A549 (cell line): ENCODE measurements around the gene PAK1IP1.

Experiments
- ATOH8 ChIP-seq: fragments of 250-450 bp; sonication (Bioruptor Pico); IDR thresholded peaks from 2 replicates; pipeline ENCODE4 v1.5.0; 2020; ENCODE audit warnings: low read depth, mild to moderate bottlenecking, moderate library complexity
- CBX8 ChIP-seq: fragments of 200-600 bp; sonication (generic); IDR thresholded peaks from 2 replicates; pipeline ENCODE4 v1.6.1; 2016
- CEBPB ChIP-seq, 2 experiments: fragments of >200 bp in 1 of 2; sonication (Bioruptor Twin) in 1 of 2; formaldehyde crosslinking in 1 of 2; IDR thresholded peaks; 2 replicates each; pipeline ENCODE4 v1.6.1; 2012 to 2016
- CTCF ChIP-seq: fragments of >200 bp; sonication (Bioruptor Twin); formaldehyde crosslinking; IDR thresholded peaks from 3 replicates; pipeline ENCODE4 v1.5.1; 2016
- E2F6 ChIP-seq: IDR thresholded peaks from 2 replicates; pipeline ENCODE4 v1.6.1; 2012; ENCODE audit warnings: low read depth, borderline replicate concordance
- ELK1 ChIP-seq: fragments of 150-350 bp; IDR thresholded peaks from 2 replicates; pipeline ENCODE4 v1.6.1; 2014; ENCODE audit warnings: low read depth, mild to moderate bottlenecking, low read length
- ESRRA ChIP-seq: fragments of 150-350 bp; IDR thresholded peaks from 2 replicates; pipeline ENCODE4 v1.6.1; 2014; ENCODE audit warnings: mild to moderate bottlenecking, low read length, borderline replicate concordance
- HES2 ChIP-seq: fragments of >200 bp; sonication (Bioruptor Twin); formaldehyde crosslinking; IDR thresholded peaks from 2 replicates; pipeline ENCODE4 v1.6.1; 2016
- MAX ChIP-seq: IDR thresholded peaks from 2 replicates; pipeline ENCODE4 v1.6.1; 2012
- NPAS2 ChIP-seq: fragments of 250-450 bp; sonication (Bioruptor Pico); IDR thresholded peaks from 2 replicates; pipeline ENCODE4 v1.8.0; 2022; ENCODE audit warnings: mild to moderate bottlenecking, moderate library complexity, borderline replicate concordance
- POLR2A ChIP-seq: IDR thresholded peaks from 2 replicates; pipeline ENCODE4 v1.6.1; 2012; ENCODE audit warnings: mild to moderate bottlenecking, low read length
- RFX5 ChIP-seq: fragments of 450-650 bp; IDR thresholded peaks from 2 replicates; pipeline ENCODE4 v1.7.1; 2014; ENCODE audit warnings: antibody characterized with exemption, mild to moderate bottlenecking, moderate library complexity
- ZC3H11A ChIP-seq: fragments of 450-650 bp; IDR thresholded peaks from 2 replicates; pipeline ENCODE4 v1.6.1; 2014; ENCODE audit warnings: antibody characterized with exemption, mild to moderate bottlenecking

GRCh38 chr6:10746915-10747250 lies 52.1 kb downstream of the PAK1IP1 start:
- TF ChIP-seq ESRRA (no peak), ATOH8 (no peak), POLR2A (no peak), HES2 (no peak), CBX8 (no peak), ZC3H11A (no peak), RFX5 (no peak), MAX (no peak), E2F6 (no peak), CTCF (no peak), NPAS2 (CRISPR knock-in tag) (no peak), CEBPB (IDR thresholded peaks at IDR 0.05) (no peak), ELK1 (no peak)
